ENCODE results near the gene TSPAN33.
"Not testable (repeated sequence)": the region's sequence is repeated elsewhere in the genome, so short reads cannot be mapped to it uniquely, and the experiment has no call there.

The TSPAN33 gene

GRCh38 chr7:129121501-129122077, 22.9 kb upstream of the TSPAN33 start:
- not testable (repeated sequence) for H2BK15ac ChIP-seq (ENCODE audit: low read length); H2BK120ac ChIP-seq (ENCODE audit: low read depth, low read length); H2BK5ac ChIP-seq (ENCODE audit: low read length); H3K18ac ChIP-seq (ENCODE audit: low read length); H3K79me1 ChIP-seq (ENCODE audit: low read depth, low read length); H3K9me3 ChIP-seq (replicated peaks in 1 of 2; ENCODE audit: control insufficient read depth in 2 of 2, insufficient read depth in 1 of 2, low read depth in 1 of 2, low read length in 2 of 2); H4K8ac ChIP-seq (ENCODE audit: low read depth, low read length); H3K23ac ChIP-seq (ENCODE audit: low read depth, low read length, poor library complexity); H2AK5ac ChIP-seq (ENCODE audit: low read depth, low read length); H3K27ac ChIP-seq (replicated peaks; ENCODE audit: low read length); H3K36me3 ChIP-seq (replicated peaks in 1 of 2; ENCODE audit: control insufficient read depth in 2 of 2, insufficient read depth in 2 of 2, low read length in 2 of 2); H3K4me2 ChIP-seq (ENCODE audit: insufficient read depth, low read length, poor library complexity, severe bottlenecking); DNase-seq (ENCODE audit: low spot score); H3K27me3 ChIP-seq (ENCODE audit: control insufficient read depth in 3 of 3, insufficient read depth in 3 of 3, low read depth in 1 of 3, low read length in 3 of 3); H4K91ac ChIP-seq (ENCODE audit: low read depth, low read length, poor library complexity); H2AFZ ChIP-seq (ENCODE audit: low read length); H3K14ac ChIP-seq (ENCODE audit: low read length); H3K4me1 ChIP-seq (ENCODE audit: control insufficient read depth in 2 of 2, insufficient read depth in 1 of 2, low read depth in 1 of 2, low read length in 2 of 2); H2BK12ac ChIP-seq (ENCODE audit: low read length); H3K4me3 ChIP-seq (ENCODE audit: low read length in 2 of 2); H3K4ac ChIP-seq (ENCODE audit: low read length); H3K9ac ChIP-seq (ENCODE audit: low read depth, low read length, poor library complexity)
- no CpG with 5 or more reads among the region's 3 CpGs for WGBS, 2 donors (ENCODE audit: extremely low coverage in 2 of 2, insufficient read length in 2 of 2, insufficient replicate concordance in 1 of 2)

- no CpG with 5 or more reads among the region's 2 CpGs for WGBS, 2 donors (ENCODE audit: extremely low coverage in 2 of 2, insufficient read length in 2 of 2, insufficient replicate concordance in 1 of 2)
Measured at GRCh38 chr7:129122078-129122750, 22.3 kb upstream of the TSPAN33 start.

GRCh38 chr7:129122751-129123509, 21.6 kb upstream of the TSPAN33 start:
- Histone ChIP-seq H2AFZ (ENCODE audit: low read length) (no peak overlapping the region), H2AK5ac (ENCODE audit: low read depth, low read length) (no peak overlapping the region), H3K23ac (ENCODE audit: low read depth, low read length, poor library complexity) (no peak overlapping the region), H2BK12ac (ENCODE audit: low read length) (no peak overlapping the region), H4K8ac (ENCODE audit: low read depth, low read length) (no peak overlapping the region), H3K79me1 (ENCODE audit: low read depth, low read length) (no peaks in the 10 kb centered on the region), H3K4me2 (ENCODE audit: insufficient read depth, low read length, poor library complexity, severe bottlenecking) (no peak overlapping the region), H3K14ac (ENCODE audit: low read length) (no peak overlapping the region), H3K4me3 (ENCODE audit: low read length in 2 of 2) (no peak overlapping the region), H3K4me1 (ENCODE audit: control insufficient read depth in 2 of 2, insufficient read depth in 1 of 2, low read depth in 1 of 2, low read length in 2 of 2) (no peaks in the 10 kb centered on the region), H4K91ac (ENCODE audit: low read depth, low read length, poor library complexity) (no peak overlapping the region), H3K9ac (ENCODE audit: low read depth, low read length, poor library complexity) (no peak overlapping the region), H3K27ac (replicated peaks; ENCODE audit: low read length) (no peak overlapping the region), H2BK15ac (ENCODE audit: low read length) (no peak overlapping the region), H3K27me3 (ENCODE audit: control insufficient read depth in 3 of 3, insufficient read depth in 3 of 3, low read depth in 1 of 3, low read length in 3 of 3) (peaks cover 0 to 5% (median 0%) of the 10 kb centered on the region in 3 experiments), H3K9me3 (replicated peaks in 1 of 2; ENCODE audit: control insufficient read depth in 2 of 2, insufficient read depth in 1 of 2, low read depth in 1 of 2, low read length in 2 of 2) (peaks cover 0 to 4% of the 10 kb centered on the region in 2 donors), H3K36me3 (replicated peaks in 1 of 2; ENCODE audit: control insufficient read depth in 2 of 2, insufficient read depth in 2 of 2, low read length in 2 of 2) (no peaks in the 10 kb centered on the region), H2BK5ac (ENCODE audit: low read length) (no peak overlapping the region), H3K4ac (ENCODE audit: low read length) (no peak overlapping the region), H2BK120ac (ENCODE audit: low read depth, low read length) (no peak overlapping the region), H3K18ac (ENCODE audit: low read length) (no peak overlapping the region)
- no CpG with 5 or more reads among the region's 4 CpGs for WGBS, 2 donors (ENCODE audit: extremely low coverage in 2 of 2, insufficient read length in 2 of 2, insufficient replicate concordance in 1 of 2)
- no peak for DNase-seq (ENCODE audit: low spot score)

More at GRCh38 chr7:129122078-129122750, 22.3 kb upstream of the TSPAN33 start:
- Histone ChIP-seq H3K23ac (ENCODE audit: low read depth, low read length, poor library complexity) (no peak overlapping the region), H3K27ac (replicated peaks; ENCODE audit: low read length) (no peak overlapping the region), H3K4ac (ENCODE audit: low read length) (no peak overlapping the region), H3K9ac (ENCODE audit: low read depth, low read length, poor library complexity) (no peak overlapping the region), H2AFZ (ENCODE audit: low read length) (no peak overlapping the region), H2BK15ac (ENCODE audit: low read length) (no peak overlapping the region), H3K4me1 (ENCODE audit: control insufficient read depth in 2 of 2, insufficient read depth in 1 of 2, low read depth in 1 of 2, low read length in 2 of 2) (no peaks in the 10 kb centered on the region), H2AK5ac (ENCODE audit: low read depth, low read length) (no peak overlapping the region), H3K18ac (ENCODE audit: low read length) (no peak overlapping the region), H2BK5ac (ENCODE audit: low read length) (no peak overlapping the region), H3K36me3 (replicated peaks in 1 of 2; ENCODE audit: control insufficient read depth in 2 of 2, insufficient read depth in 2 of 2, low read length in 2 of 2) (no peaks in the 10 kb centered on the region), H3K9me3 (replicated peaks in 1 of 2; ENCODE audit: control insufficient read depth in 2 of 2, insufficient read depth in 1 of 2, low read depth in 1 of 2, low read length in 2 of 2) (peaks cover 0 to 4% of the 10 kb centered on the region in 2 donors), H4K8ac (ENCODE audit: low read depth, low read length) (no peak overlapping the region), H3K79me1 (ENCODE audit: low read depth, low read length) (no peaks in the 10 kb centered on the region), H2BK120ac (ENCODE audit: low read depth, low read length) (no peak overlapping the region), H2BK12ac (ENCODE audit: low read length) (no peak overlapping the region), H3K27me3 (ENCODE audit: control insufficient read depth in 3 of 3, insufficient read depth in 3 of 3, low read depth in 1 of 3, low read length in 3 of 3) (peaks cover 0 to 5% (median 0%) of the 10 kb centered on the region in 3 experiments), H3K4me3 (ENCODE audit: low read length in 2 of 2) (no peak overlapping the region), H3K4me2 (ENCODE audit: insufficient read depth, low read length, poor library complexity, severe bottlenecking) (no peak overlapping the region), H4K91ac (ENCODE audit: low read depth, low read length, poor library complexity) (no peak overlapping the region), H3K14ac (ENCODE audit: low read length) (no peak overlapping the region)
- DNase-seq (ENCODE audit: low spot score), result no peak

- H3K79me1 ChIP-seq (ENCODE audit: low read depth, low read length), result no peaks in the 10 kb centered on the region
- no peaks in the 10 kb centered on the region for H3K4me1 ChIP-seq (ENCODE audit: control insufficient read depth in 2 of 2, insufficient read depth in 1 of 2, low read depth in 1 of 2, low read length in 2 of 2)
- H3K14ac ChIP-seq (ENCODE audit: low read length), result no peak overlapping the region
- no peak overlapping the region for H3K4me3 ChIP-seq (ENCODE audit: low read length in 2 of 2)
- no peak overlapping the region for H2AK5ac ChIP-seq (ENCODE audit: low read depth, low read length)
- H3K4me2 ChIP-seq (ENCODE audit: insufficient read depth, low read length, poor library complexity, severe bottlenecking), result no peak overlapping the region
- no peak overlapping the region for H3K23ac ChIP-seq (ENCODE audit: low read depth, low read length, poor library complexity)
- no peak overlapping the region for H2BK5ac ChIP-seq (ENCODE audit: low read length)
- peaks cover 0 to 4% of the 10 kb centered on the region in 2 donors for H3K9me3 ChIP-seq (replicated peaks in 1 of 2; ENCODE audit: control insufficient read depth in 2 of 2, insufficient read depth in 1 of 2, low read depth in 1 of 2, low read length in 2 of 2)
- no peak overlapping the region for H2BK12ac ChIP-seq (ENCODE audit: low read length)
- H2BK15ac ChIP-seq (ENCODE audit: low read length), result no peak overlapping the region
- peaks cover 0 to 5% (median 0%) of the 10 kb centered on the region in 3 experiments for H3K27me3 ChIP-seq (ENCODE audit: control insufficient read depth in 3 of 3, insufficient read depth in 3 of 3, low read depth in 1 of 3, low read length in 3 of 3)
- H3K4ac ChIP-seq (ENCODE audit: low read length), result no peak overlapping the region
- no peak overlapping the region for H2AFZ ChIP-seq (ENCODE audit: low read length)
- H3K18ac ChIP-seq (ENCODE audit: low read length), result no peak overlapping the region
- no peak overlapping the region for H3K27ac ChIP-seq (replicated peaks; ENCODE audit: low read length)
- H3K9ac ChIP-seq (ENCODE audit: low read depth, low read length, poor library complexity), result no peak overlapping the region
- H4K91ac ChIP-seq (ENCODE audit: low read depth, low read length, poor library complexity), result no peak overlapping the region
- H4K8ac ChIP-seq (ENCODE audit: low read depth, low read length), result no peak overlapping the region
- DNase-seq (ENCODE audit: low spot score), result no peak
- no peaks in the 10 kb centered on the region for H3K36me3 ChIP-seq (replicated peaks in 1 of 2; ENCODE audit: control insufficient read depth in 2 of 2, insufficient read depth in 2 of 2, low read length in 2 of 2)
- no CpG with 5 or more reads among the region's 4 CpGs for WGBS, 2 donors (ENCODE audit: extremely low coverage in 2 of 2, insufficient read length in 2 of 2, insufficient replicate concordance in 1 of 2)
- no peak overlapping the region for H2BK120ac ChIP-seq (ENCODE audit: low read depth, low read length)
Measured at GRCh38 chr7:129123510-129123857, 21.0 kb upstream of the TSPAN33 start.

All from neuronal stem cell (in vitro differentiated cells).